ENCODE results near the gene LGALS1.

DNA sequence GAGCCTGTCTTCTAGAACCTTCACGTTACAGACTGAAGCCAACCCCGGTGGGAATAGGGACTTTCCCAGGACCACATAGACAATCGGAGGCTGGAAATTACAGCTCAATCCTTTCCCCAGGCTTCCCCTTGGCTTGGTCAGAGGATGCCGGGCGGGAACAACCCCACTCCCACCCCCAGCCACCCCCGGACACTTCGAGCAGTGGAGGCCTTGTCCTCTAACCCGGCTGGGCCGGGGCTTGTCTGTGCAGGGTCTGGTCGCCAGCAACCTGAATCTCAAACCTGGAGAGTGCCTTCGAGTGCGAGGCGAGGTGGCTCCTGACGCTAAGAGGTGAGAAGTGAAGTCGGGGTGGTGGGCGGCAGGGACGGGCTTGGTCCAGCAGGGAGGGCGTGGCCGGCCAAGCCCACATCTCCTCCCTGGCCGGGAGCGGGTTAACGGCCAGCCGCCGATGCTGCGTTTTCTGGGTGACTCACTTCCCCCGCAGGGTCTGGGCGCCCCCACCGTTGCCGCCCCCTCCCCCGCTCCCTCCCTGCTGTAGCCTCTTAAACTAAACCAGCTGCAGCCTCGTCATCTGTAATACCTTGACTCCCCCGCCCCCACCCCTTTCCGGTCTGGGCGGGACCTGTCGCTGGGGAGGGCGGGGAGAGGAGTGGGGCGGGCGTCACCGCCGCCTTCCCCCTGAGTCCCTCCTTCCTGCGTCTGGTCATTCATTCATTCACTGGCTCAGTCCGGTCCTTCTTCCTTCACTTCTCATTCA lies 1.5 kb downstream of the LGALS1 start:
- no peak for TF ChIP-seq CTCF (IDR thresholded peaks at IDR 0.05; ENCODE audit: insufficient read depth, low read length)
- TF ChIP-seq POLR2AphosphoS5 (IDR thresholded peaks at IDR 0.05; ENCODE audit: low read depth), result peak; percentile 55
- no peak for TF ChIP-seq REST (IDR thresholded peaks at IDR 0.05; ENCODE audit: insufficient replicate concordance, low read depth)
- 0 out of 2 replicates have a peak, but pooled peaks have one; percentile 2 for TF ChIP-seq SPI1 (IDR thresholded peaks at IDR 0.05; ENCODE audit: borderline replicate concordance, low read depth)
- TF ChIP-seq GABPA (IDR thresholded peaks at IDR 0.05; ENCODE audit: low read depth), result no peak; the same call in 1 of the 2 replicates
